SU-DHL-6 (cell line): ENCODE data around the gene SLC25A44.

Experiments used
- H2AFZ ChIP-seq: fragments of 200-600 bp; sonication (generic); 2 replicates; pipeline ENCODE4 v1.6.1; 2014; ENCODE audit warnings: low read depth, mild to moderate bottlenecking, moderate library complexity, mixed read lengths, antibody characterized with exemption, low read length; ENCODE audit not compliant: severe bottlenecking
- H3F3A ChIP-seq: fragments of 200-600 bp; shearing (Covaris generic); 2 replicates; pipeline ENCODE4 v1.6.0; 2016; ENCODE audit warnings: antibody characterized with exemption, mild to moderate bottlenecking; ENCODE audit not compliant: insufficient read depth
- H3K27ac ChIP-seq: fragments of 200-600 bp; sonication (generic); 2 replicates; pipeline ENCODE4 v1.5.1; 2016; ENCODE audit warnings: low read depth, mild to moderate bottlenecking, low read length, moderate library complexity, mixed read lengths
- H3K27me3 ChIP-seq: fragments of 200-600 bp; sonication (generic), shearing (Covaris generic); 2 replicates; pipeline ENCODE4 v1.6.0; 2014; ENCODE audit warnings: mild to moderate bottlenecking, low read length
- H3K36me3 ChIP-seq: fragments of 200-600 bp; sonication (generic); 2 replicates; pipeline ENCODE4 v1.6.1; 2014; ENCODE audit warnings: mild to moderate bottlenecking, low read length, mixed read lengths
- H3K4me2 ChIP-seq: fragments of 300-600, 200-600 bp; shearing (Covaris generic), sonication (generic); 2 replicates; pipeline ENCODE4 v1.6.0; 2014; ENCODE audit warnings: low read length, low read depth, mild to moderate bottlenecking; ENCODE audit not compliant: poor library complexity, severe bottlenecking
- H3K4me3 ChIP-seq: fragments of 200-600 bp; sonication (generic); 2 replicates; pipeline ENCODE4 v1.5.1; 2014; ENCODE audit warnings: antibody characterized with exemption, low read length, mild to moderate bottlenecking, mixed read lengths; ENCODE audit not compliant: insufficient read depth, poor library complexity, severe bottlenecking
- H3K79me2 ChIP-seq: fragments of 200-600 bp; sonication (generic); 2 replicates; pipeline ENCODE4 v1.6.1; 2014; ENCODE audit warnings: mild to moderate bottlenecking, low read length, moderate library complexity; ENCODE audit not compliant: insufficient read depth
- H3K9ac ChIP-seq: fragments of 200-600 bp; sonication (generic); 2 replicates; pipeline ENCODE4 v1.7.0; 2014; ENCODE audit warnings: mild to moderate bottlenecking, low read length
- H3K9me2 ChIP-seq: fragments of 200-600 bp; sonication (generic); replicated peaks from 2 replicates; pipeline ENCODE4 v1.6.1; 2014; ENCODE audit warnings: low read length; ENCODE audit not compliant: insufficient read depth
- H3K9me3 ChIP-seq: fragments of 200-600 bp; sonication (generic); 2 replicates; pipeline ENCODE4 v1.6.1; 2014; ENCODE audit warnings: low read length, mixed read lengths; ENCODE audit not compliant: insufficient read depth
- H4K20me1 ChIP-seq: fragments of 200-600 bp; sonication (generic); 2 replicates; pipeline ENCODE4 v1.6.1; 2014; ENCODE audit warnings: low read depth, mild to moderate bottlenecking, antibody characterized with exemption, low read length, moderate library complexity, mixed read lengths
- EZH2phosphoT487 ChIP-seq: fragments of 200-600 bp; sonication (generic), shearing (Covaris generic); conservative IDR thresholded peaks from 2 replicates; pipeline ENCODE4 v1.6.1; 2018; ENCODE audit warnings: mild to moderate bottlenecking, antibody characterized with exemption, low read length, moderate library complexity, mixed read lengths
- TF ChIP-seq, protein P1 (sequence below): fragments of 200-600 bp; sonication (generic); IDR thresholded peaks from one replicate; pipeline ENCODE4 v1.5.1; 2017; ENCODE audit warnings: antibody characterized with exemption, mild to moderate bottlenecking, low read length, moderate library complexity; ENCODE audit not compliant: insufficient read depth, poor library complexity, severe bottlenecking

Gene SLC25A44

GRCh38 chr1:156155756-156156510, 38.0 kb upstream of the SLC25A44 start:
- Histone ChIP-seq H3K27ac (peak overlapping the region; percentile 94), H3K9me2 (no peaks in the 10 kb centered on the region), H3K4me3 (peak overlapping the region; percentile 88), H3K4me2 (peak overlapping the region; percentile 98), H3K36me3 (peaks cover 16% of the 10 kb centered on the region; the same call in 1 of the 2 replicates), H2AFZ (no peak overlapping the region), H3K9ac (peak overlapping the region; percentile 85), H3K79me2 (peaks cover 55% of the 10 kb centered on the region), H3K9me3 (no peaks in the 10 kb centered on the region), H4K20me1 (no peaks in the 10 kb centered on the region), H3F3A (peaks cover 40% of the 10 kb centered on the region), H3K27me3 (no peaks in the 10 kb centered on the region)
- TF ChIP-seq, protein P1, sequence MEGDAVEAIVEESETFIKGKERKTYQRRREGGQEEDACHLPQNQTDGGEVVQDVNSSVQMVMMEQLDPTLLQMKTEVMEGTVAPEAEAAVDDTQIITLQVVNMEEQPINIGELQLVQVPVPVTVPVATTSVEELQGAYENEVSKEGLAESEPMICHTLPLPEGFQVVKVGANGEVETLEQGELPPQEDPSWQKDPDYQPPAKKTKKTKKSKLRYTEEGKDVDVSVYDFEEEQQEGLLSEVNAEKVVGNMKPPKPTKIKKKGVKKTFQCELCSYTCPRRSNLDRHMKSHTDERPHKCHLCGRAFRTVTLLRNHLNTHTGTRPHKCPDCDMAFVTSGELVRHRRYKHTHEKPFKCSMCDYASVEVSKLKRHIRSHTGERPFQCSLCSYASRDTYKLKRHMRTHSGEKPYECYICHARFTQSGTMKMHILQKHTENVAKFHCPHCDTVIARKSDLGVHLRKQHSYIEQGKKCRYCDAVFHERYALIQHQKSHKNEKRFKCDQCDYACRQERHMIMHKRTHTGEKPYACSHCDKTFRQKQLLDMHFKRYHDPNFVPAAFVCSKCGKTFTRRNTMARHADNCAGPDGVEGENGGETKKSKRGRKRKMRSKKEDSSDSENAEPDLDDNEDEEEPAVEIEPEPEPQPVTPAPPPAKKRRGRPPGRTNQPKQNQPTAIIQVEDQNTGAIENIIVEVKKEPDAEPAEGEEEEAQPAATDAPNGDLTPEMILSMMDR: no peak
- no peak for TF ChIP-seq EZH2phosphoT487

- Histone ChIP-seq H3K27ac (peak overlapping the region; percentile 94), H3K9me3 (no peaks in the 10 kb centered on the region), H3K4me2 (peak overlapping the region; percentile 98), H4K20me1 (no peaks in the 10 kb centered on the region), H3K27me3 (no peaks in the 10 kb centered on the region), H2AFZ (no peak overlapping the region), H3K9ac (peak overlapping the region; percentile 85), H3K79me2 (peaks cover 49% of the 10 kb centered on the region), H3F3A (peaks cover 28% of the 10 kb centered on the region), H3K36me3 (peaks cover 23% of the 10 kb centered on the region), H3K9me2 (no peaks in the 10 kb centered on the region), H3K4me3 (peak overlapping the region; percentile 47)
- TF ChIP-seq, protein P1: no peak
- TF ChIP-seq EZH2phosphoT487: no peak
Measured at GRCh38 chr1:156157506-156157905, 36.4 kb upstream of the SLC25A44 start.

DNA sequence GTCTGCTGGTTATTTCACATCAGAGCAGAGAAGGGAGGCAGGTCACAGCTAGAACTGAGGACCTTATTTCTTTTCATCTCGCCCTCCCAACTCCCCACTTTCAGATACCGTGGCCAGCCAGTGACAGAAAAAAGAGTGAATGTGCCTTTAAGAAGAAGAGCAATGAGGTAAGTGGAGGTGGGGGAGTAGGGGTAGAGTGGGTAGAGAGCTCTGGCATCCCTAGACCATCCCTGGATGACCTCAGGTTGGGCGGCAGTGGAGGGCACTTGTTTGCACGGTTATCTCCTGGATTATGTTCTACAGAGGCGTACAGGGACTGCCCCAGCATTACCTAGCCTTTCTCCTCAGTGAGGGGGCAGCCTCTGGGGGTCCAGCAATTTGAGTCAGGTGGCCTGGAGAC, 35.9 kb upstream of the SLC25A44 start:
- Histone ChIP-seq H4K20me1 (no peaks in the 10 kb centered on the region), H3K4me2 (peak overlapping the region; percentile 98), H3K9me3 (no peaks in the 10 kb centered on the region), H3K79me2 (peaks cover 45% of the 10 kb centered on the region), H3K9me2 (no peaks in the 10 kb centered on the region), H3K27me3 (no peaks in the 10 kb centered on the region), H3K9ac (peak overlapping the region; percentile 85), H3K27ac (peak overlapping the region; percentile 94), H3K4me3 (peak overlapping the region; percentile 47), H3F3A (peaks cover 26% of the 10 kb centered on the region), H2AFZ (no peak overlapping the region), H3K36me3 (peaks cover 28% of the 10 kb centered on the region)
- TF ChIP-seq EZH2phosphoT487: no peak
- TF ChIP-seq, protein P1: no peak
